B cell (primary cell): ENCODE measurements around the gene MIDN. TPM values are rescaled to one million over a fixed set of nuclear protein-coding genes. Genes with fewer than 3 reads are reported as not detected.

Experiments
- ATAC-seq: fragments of 200-7000 bp; cut with Tn5 transposase; one replicate; pipeline ENCODE4 v1.10.0; 2021; ENCODE audit warnings: low read depth, mild to moderate bottlenecking, moderate number of reproducible peaks, moderate library complexity
- CTCF ChIA-PET: fragments of 350-600 bp; sonication (Branson Sonifier 250); formaldehyde crosslinking; loops from one replicate; lab custom pipeline; 2021; ENCODE audit warnings: antibody characterized with exemption, inconsistent platforms; lab: Charles Lee
- POLR2A ChIA-PET: fragments of 350-600 bp; sonication (Branson Sonifier 250); formaldehyde crosslinking; loops from one replicate; lab custom pipeline; 2021; ENCODE audit warnings: antibody characterized with exemption; lab: Charles Lee
- DNase-seq: peaks from one replicate; pipeline ENCODE4 v3.0.0; 2013
- H2AFZ ChIP-seq: 2 replicates; pipeline ENCODE4 v1.6.1; 2012; ENCODE audit warnings: mild to moderate bottlenecking, low read depth, low read length; ENCODE audit not compliant: insufficient read depth, poor library complexity, severe bottlenecking
- H3K27ac ChIP-seq, 2 donors: 1 replicate in 1 of 2; 2 replicates in 1 of 2; pipeline ENCODE4 v1.5.1; 2012 to 2013; ENCODE audit warnings: low read length in 2 of 2, mild to moderate bottlenecking in 2 of 2, moderate library complexity in 1 of 2
- H3K27me3 ChIP-seq, 4 experiments: fragments of 200-600 bp in 1 of 4; sonication (generic) in 1 of 4; replicated peaks in 1 of 4; 1 replicate in 2 of 4; 2 replicates in 2 of 4; pipeline versions ENCODE4 v1.6.1 to v1.7.0; 2013 to 2016; ENCODE audit warnings: low read length in 3 of 4, mild to moderate bottlenecking in 2 of 4, mixed read lengths in 1 of 4, moderate library complexity in 1 of 4; ENCODE audit not compliant: insufficient read depth in 4 of 4, control insufficient read depth in 3 of 4; ENCODE audit errors: control extremely low read depth in 1 of 4
- H3K36me3 ChIP-seq, 2 experiments: replicated peaks in 1 of 2; 1 replicate in 1 of 2; 2 replicates in 1 of 2; pipeline versions ENCODE4 v1.6.1 to v1.7.1; 2013; ENCODE audit warnings: low read length in 1 of 2; ENCODE audit not compliant: insufficient read depth in 2 of 2, control insufficient read depth in 1 of 2; ENCODE audit errors: control extremely low read depth in 1 of 2, extremely low read depth in 1 of 2
- H3K4me1 ChIP-seq, 2 donors: fragments of 200-600 bp in 1 of 2; sonication (generic) in 1 of 2; 1 replicate in 1 of 2; 2 replicates in 1 of 2; pipeline versions ENCODE4 v1.5.1 to v1.6.1; 2013 to 2017; ENCODE audit warnings: low read length in 2 of 2; ENCODE audit not compliant: control insufficient read depth in 2 of 2, insufficient read depth in 2 of 2
- H3K4me2 ChIP-seq: replicated peaks from 2 replicates; pipeline ENCODE3; 2012; ENCODE audit warnings: mild to moderate bottlenecking, low read depth, low read length; ENCODE audit not compliant: poor library complexity, severe bottlenecking
- H3K4me3 ChIP-seq, 5 experiments: fragments of 200-600 bp in 1 of 5; sonication (generic) in 1 of 5; 1 replicate in 3 of 5; 2 replicates in 2 of 5; pipeline versions ENCODE4 v1.5.1 to v1.7.0; 2011 to 2016; ENCODE audit warnings: low read length in 4 of 5, mild to moderate bottlenecking in 4 of 5, low read depth in 2 of 5, control low read depth in 1 of 5, moderate library complexity in 1 of 5; ENCODE audit not compliant: insufficient read depth in 1 of 5; ENCODE audit errors: control extremely low read depth in 1 of 5, extremely low read depth in 1 of 5
- H3K79me2 ChIP-seq: fragments of 200-600 bp; sonication (generic); one replicate; pipeline ENCODE4 v1.6.0; 2016; ENCODE audit warnings: low read length; ENCODE audit not compliant: control insufficient read depth, insufficient read depth
- H3K9ac ChIP-seq: fragments of 200-600 bp; sonication (generic); 2 replicates; pipeline ENCODE4 v1.6.1; 2017; ENCODE audit warnings: mild to moderate bottlenecking, low read length, moderate library complexity
- H3K9me3 ChIP-seq, 3 donors: one replicate each; pipeline versions ENCODE4 v1.6.1 to v1.7.1; 2013; ENCODE audit warnings: low read length in 2 of 3; ENCODE audit not compliant: control insufficient read depth in 2 of 3, insufficient read depth in 1 of 3; ENCODE audit errors: control extremely low read depth in 1 of 3
- H4K20me1 ChIP-seq: 2 replicates; pipeline ENCODE4 v1.6.0; 2012; ENCODE audit warnings: mild to moderate bottlenecking, low read length; ENCODE audit not compliant: insufficient read depth, control insufficient read depth, poor library complexity, severe bottlenecking
- H3K27ac Mint-ChIP-seq: one replicate; pipeline ENCODE4 v1.8.0; 2021; ENCODE audit warnings: mixed read lengths
- H3K27me3 Mint-ChIP-seq: one replicate; pipeline ENCODE4 v1.8.0; 2021; ENCODE audit warnings: mixed read lengths
- H3K4me1 Mint-ChIP-seq: one replicate; pipeline ENCODE4 v1.8.0; 2021; ENCODE audit warnings: mixed read lengths
- H3K4me3 Mint-ChIP-seq: one replicate; pipeline ENCODE4 v1.8.0; 2021; ENCODE audit warnings: mixed read lengths
- H3K9me3 Mint-ChIP-seq: one replicate; pipeline ENCODE4 v1.8.0; 2022; ENCODE audit warnings: mixed read lengths; ENCODE audit not compliant: insufficient read depth
- EZH2 ChIP-seq: IDR thresholded peaks from 2 replicates; pipeline ENCODE4 v1.6.1; 2012; ENCODE audit warnings: borderline replicate concordance, low read depth, mild to moderate bottlenecking, moderate library complexity, low read length; ENCODE audit not compliant: insufficient read depth, poor library complexity, severe bottlenecking
- WGBS: methylation state at CpG from one replicate; pipeline ENCODE4 v1.1.5; 2013; ENCODE audit warnings: missing lambda C conversion rate; ENCODE audit not compliant: insufficient coverage; 5-methylcytosine and 5-hydroxymethylcytosine counted together
- intact Hi-C: fragments of 100-400 bp; cut with micrococcal nuclease; formaldehyde crosslinking; loops from one replicate; pipeline ENCODE4 v1.10.0; 2022
- polyA plus RNA-seq: library from polyadenylated mRNA; depleted of rRNA; stranded (reverse); fragments of >200 nt; gene quantifications from 2 replicates; pipeline ENCODE4 v1.2.3, GENCODE V29; 2012
- total RNA-seq, 2 donors: library from RNA; stranded (reverse); fragments of 120-200 nt in 1 of 2; gene quantifications; 1 replicate in 1 of 2; 2 replicates in 1 of 2; pipeline versions ENCODE4 v1.2.3 to v1.2.4, GENCODE V29; 2013 to 2022
- TF ChIP-seq, protein P1 (sequence below): fragments of 200-600 bp; IDR thresholded peaks from one replicate; pipeline ENCODE4 v1.8.0; 2022; ENCODE audit warnings: antibody characterized with exemption, mild to moderate bottlenecking

Gene MIDN
- total and polyA plus RNA-seq, 2 donors (not counting 1 experiment from before 2014, with no cell fraction given) = 98.5 to 156 TPM

DNA sequence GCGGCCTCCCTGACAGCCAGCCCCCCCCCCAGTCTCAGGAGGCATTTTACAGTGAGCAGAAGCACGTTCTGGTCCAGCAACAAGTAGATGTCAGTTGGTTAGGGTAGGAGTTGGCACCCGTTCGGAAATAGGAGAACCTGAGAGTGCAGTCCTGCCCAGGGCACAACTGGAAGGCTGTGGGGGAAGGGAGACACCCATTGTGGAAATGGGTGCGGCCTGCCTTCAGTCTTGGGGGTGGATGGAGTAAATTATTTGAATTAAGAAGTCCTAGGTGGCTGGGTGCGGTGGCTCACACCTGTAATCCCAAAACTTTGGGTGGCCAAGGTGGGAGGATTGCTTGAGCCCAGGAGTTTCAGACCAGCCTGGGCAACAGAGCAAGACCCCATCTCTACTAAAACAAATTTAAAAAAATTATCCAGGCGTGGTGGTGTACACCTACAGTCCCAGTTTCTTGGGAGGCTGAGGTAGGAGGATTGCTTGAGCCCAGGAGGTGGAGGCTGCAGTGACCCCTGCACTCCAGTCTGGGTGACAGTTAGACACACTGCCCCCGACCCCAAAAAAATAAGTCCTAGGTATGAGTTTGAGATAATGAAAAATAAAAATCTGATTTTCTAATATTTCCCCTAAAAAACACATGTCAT lies 21.9 kb downstream of the MIDN start:
- no peaks in the 10 kb centered on the region for H3K9me3 Mint-ChIP-seq
- H3K4me2 ChIP-seq = peak overlapping the region; percentile 83
- 13% methylated on average over 6 of the region's 8 CpGs for WGBS
- peaks cover 71% of the 10 kb centered on the region for H3K4me1 Mint-ChIP-seq
- H3K79me2 ChIP-seq = peaks cover 75% of the 10 kb centered on the region
- H3K4me3 Mint-ChIP-seq = peak overlapping the region; percentile 88
- no peak overlapping the region for H2AFZ ChIP-seq
- peak overlapping the region; percentile 87 for H3K27ac Mint-ChIP-seq
- peaks cover 9 to 51% of the 10 kb centered on the region in 2 experiments for H3K36me3 ChIP-seq
- DNase-seq (no peak), ATAC-seq (no peak)
- H3K9me3 ChIP-seq = no peaks in the 10 kb centered on the region
- H3K27me3 Mint-ChIP-seq = no peaks in the 10 kb centered on the region
- H3K27ac ChIP-seq = peak overlapping the region; percentile 88 to 92
- peaks cover 78% of the 10 kb centered on the region for H4K20me1 ChIP-seq
- POLR2A ChIA-PET = interaction anchor here (0.7 to 11.0 kb wide), 3 partner anchors 27 to 46 kb away, joined by 3 to 402 read pairs (median 11); partner anchors contain the start of genes ATP5F1D and CBARP
- TF ChIP-seq, protein P1, sequence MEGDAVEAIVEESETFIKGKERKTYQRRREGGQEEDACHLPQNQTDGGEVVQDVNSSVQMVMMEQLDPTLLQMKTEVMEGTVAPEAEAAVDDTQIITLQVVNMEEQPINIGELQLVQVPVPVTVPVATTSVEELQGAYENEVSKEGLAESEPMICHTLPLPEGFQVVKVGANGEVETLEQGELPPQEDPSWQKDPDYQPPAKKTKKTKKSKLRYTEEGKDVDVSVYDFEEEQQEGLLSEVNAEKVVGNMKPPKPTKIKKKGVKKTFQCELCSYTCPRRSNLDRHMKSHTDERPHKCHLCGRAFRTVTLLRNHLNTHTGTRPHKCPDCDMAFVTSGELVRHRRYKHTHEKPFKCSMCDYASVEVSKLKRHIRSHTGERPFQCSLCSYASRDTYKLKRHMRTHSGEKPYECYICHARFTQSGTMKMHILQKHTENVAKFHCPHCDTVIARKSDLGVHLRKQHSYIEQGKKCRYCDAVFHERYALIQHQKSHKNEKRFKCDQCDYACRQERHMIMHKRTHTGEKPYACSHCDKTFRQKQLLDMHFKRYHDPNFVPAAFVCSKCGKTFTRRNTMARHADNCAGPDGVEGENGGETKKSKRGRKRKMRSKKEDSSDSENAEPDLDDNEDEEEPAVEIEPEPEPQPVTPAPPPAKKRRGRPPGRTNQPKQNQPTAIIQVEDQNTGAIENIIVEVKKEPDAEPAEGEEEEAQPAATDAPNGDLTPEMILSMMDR = no peak
- TF ChIP-seq EZH2 = no peak
- H3K27me3 ChIP-seq = no peaks in the 10 kb centered on the region
- H3K4me3 ChIP-seq = peak overlapping the region; percentile 75 to 96 (median 85)
- intact Hi-C loops = no loop called here
- H3K9ac ChIP-seq = peak overlapping the region; percentile 73
- CTCF ChIA-PET = interaction anchor here (6.1 to 10.0 kb wide), 2 partner anchors 26 kb away, joined by 51 to 658 read pairs; partner anchors contain the start of gene ATP5F1D
- H3K4me1 ChIP-seq = peaks cover 63 to 84% of the 10 kb centered on the region in 2 donors
